ENCODE data around the gene TEX22. TPM values are rescaled to one million over a fixed set of nuclear protein-coding genes. Genes with fewer than 3 reads are reported as not detected.
A peak's percentile ranks its signal among the peaks of the same experiment; 100 is the strongest.

TEX22 gene
- total RNA-seq, 2 donors from 2014 or later, result 1.8 to 3.3 TPM

- Mint-ChIP-seq H3K4me1 (ENCODE audit: low read depth) (peaks cover 13% of the 10 kb centered on the region), H3K36me3 (ENCODE audit: insufficient read depth in 2 of 2) (peaks cover 7 to 23% of the 10 kb centered on the region in 2 donors), H3K27me3 (ENCODE audit: low read depth) (no peaks in the 10 kb centered on the region), H3K4me3 (no peak overlapping the region), H3K27ac (peak overlapping the region; percentile 28), H3K9me3 (no peaks in the 10 kb centered on the region)
- DNase-seq (no peak), ATAC-seq (replicated peaks in 1 of 2) (no peak)
These were observed 29.7 kb downstream of the TEX22 start for GRCh38 chr14:105427936-105428485.

GRCh38 chr14:105430042-105430441 lies 31.7 kb downstream of the TEX22 start:
- Mint-ChIP-seq H3K9me3 (no peaks in the 10 kb centered on the region), H3K4me1 (ENCODE audit: low read depth) (peaks cover 19% of the 10 kb centered on the region), H3K4me3 (no peak overlapping the region), H3K27ac (no peak overlapping the region), H3K27me3 (ENCODE audit: low read depth) (no peaks in the 10 kb centered on the region), H3K36me3 (ENCODE audit: insufficient read depth in 2 of 2) (peaks cover 7 to 25% of the 10 kb centered on the region in 2 donors)
- no peak for DNase-seq
- no peak for ATAC-seq (replicated peaks in 1 of 2)

GRCh38 chr14:105430565-105430964 lies 32.2 kb downstream of the TEX22 start:
- Mint-ChIP-seq H3K4me1 (ENCODE audit: low read depth) (peaks cover 24% of the 10 kb centered on the region), H3K4me3 (no peak overlapping the region), H3K9me3 (no peaks in the 10 kb centered on the region), H3K36me3 (ENCODE audit: insufficient read depth in 2 of 2) (peaks cover 7 to 25% of the 10 kb centered on the region in 2 donors), H3K27me3 (ENCODE audit: low read depth) (no peaks in the 10 kb centered on the region), H3K27ac (no peak overlapping the region)
- no peak for ATAC-seq (replicated peaks in 1 of 2)
- DNase-seq, result no peak

- no peak for DNase-seq
- ATAC-seq (replicated peaks in 1 of 2), result no peak
- no peaks in the 10 kb centered on the region for H3K9me3 Mint-ChIP-seq
- peaks cover 28% of the 10 kb centered on the region for H3K4me1 Mint-ChIP-seq (ENCODE audit: low read depth)
- H3K36me3 Mint-ChIP-seq (ENCODE audit: insufficient read depth in 2 of 2), result peaks cover 7 to 22% of the 10 kb centered on the region in 2 donors
- no peak overlapping the region for H3K27ac Mint-ChIP-seq
- no peak overlapping the region for H3K4me3 Mint-ChIP-seq
- H3K27me3 Mint-ChIP-seq (ENCODE audit: low read depth), result no peaks in the 10 kb centered on the region
These were observed 32.9 kb downstream of the TEX22 start for GRCh38 chr14:105431256-105431655.

- H3K36me3 Mint-ChIP-seq (ENCODE audit: insufficient read depth in 2 of 2), result peaks cover 2 to 13% of the 10 kb centered on the region in 2 donors
These were observed 34.3 kb downstream of the TEX22 start for GRCh38 chr14:105432657-105433056.

GRCh38 chr14:105433161-105433605 lies 34.8 kb downstream of the TEX22 start:
- Mint-ChIP-seq H3K27me3 (ENCODE audit: low read depth) (no peaks in the 10 kb centered on the region), H3K4me3 (no peak overlapping the region), H3K27ac (no peak overlapping the region), H3K4me1 (ENCODE audit: low read depth) (peaks cover 21% of the 10 kb centered on the region), H3K9me3 (no peaks in the 10 kb centered on the region), H3K36me3 (ENCODE audit: insufficient read depth in 2 of 2) (peaks cover 2 to 13% of the 10 kb centered on the region in 2 donors)
- ATAC-seq (replicated peaks in 1 of 2) (no peak), DNase-seq (no peak)

More at GRCh38 chr14:105432657-105433056, 34.3 kb downstream of the TEX22 start:
- Mint-ChIP-seq H3K4me3 (no peak overlapping the region), H3K4me1 (ENCODE audit: low read depth) (peaks cover 21% of the 10 kb centered on the region), H3K27me3 (ENCODE audit: low read depth) (no peaks in the 10 kb centered on the region), H3K27ac (no peak overlapping the region), H3K9me3 (no peaks in the 10 kb centered on the region)
- no peak for ATAC-seq (replicated peaks in 1 of 2)
- no peak for DNase-seq

GRCh38 chr14:105436402-105436801 lies 38.1 kb downstream of the TEX22 start:
- Mint-ChIP-seq H3K9me3 (no peaks in the 10 kb centered on the region), H3K27ac (no peak overlapping the region), H3K4me3 (no peak overlapping the region), H3K27me3 (ENCODE audit: low read depth) (no peaks in the 10 kb centered on the region), H3K4me1 (ENCODE audit: low read depth) (peaks cover 21% of the 10 kb centered on the region), H3K36me3 (ENCODE audit: insufficient read depth in 2 of 2) (peaks cover 0 to 3% of the 10 kb centered on the region in 2 donors)
- DNase-seq, result no peak
- no peak for ATAC-seq (replicated peaks in 1 of 2)

- Mint-ChIP-seq H3K27me3 (ENCODE audit: low read depth) (no peaks in the 10 kb centered on the region), H3K27ac (no peak overlapping the region), H3K4me3 (no peak overlapping the region), H3K36me3 (ENCODE audit: insufficient read depth in 2 of 2) (peaks cover 0 to 7% of the 10 kb centered on the region in 2 donors), H3K9me3 (no peaks in the 10 kb centered on the region), H3K4me1 (ENCODE audit: low read depth) (peaks cover 21% of the 10 kb centered on the region)
- ATAC-seq (replicated peaks in 1 of 2), result no peak
- DNase-seq, result no peak
These were observed 38.8 kb downstream of the TEX22 start for GRCh38 chr14:105436891-105437722.

GRCh38 chr14:105437723-105438500 lies 39.6 kb downstream of the TEX22 start:
- ATAC-seq (replicated peaks in 1 of 2) (no peak), DNase-seq (no peak)
- H3K9me3 Mint-ChIP-seq, result no peaks in the 10 kb centered on the region
- peaks cover 0 to 7% of the 10 kb centered on the region in 2 donors for H3K36me3 Mint-ChIP-seq (ENCODE audit: insufficient read depth in 2 of 2)
- H3K4me3 Mint-ChIP-seq, result no peak overlapping the region
- H3K27ac Mint-ChIP-seq, result no peak overlapping the region
- no peaks in the 10 kb centered on the region for H3K27me3 Mint-ChIP-seq (ENCODE audit: low read depth)
- H3K4me1 Mint-ChIP-seq (ENCODE audit: low read depth), result peaks cover 21% of the 10 kb centered on the region

GRCh38 chr14:105439179-105439578 lies 40.8 kb downstream of the TEX22 start:
- Mint-ChIP-seq H3K36me3 (ENCODE audit: insufficient read depth in 2 of 2) (peaks cover 0 to 7% of the 10 kb centered on the region in 2 donors), H3K27ac (no peak overlapping the region), H3K9me3 (no peaks in the 10 kb centered on the region), H3K4me3 (no peak overlapping the region), H3K27me3 (ENCODE audit: low read depth) (no peaks in the 10 kb centered on the region), H3K4me1 (ENCODE audit: low read depth) (peaks cover 18% of the 10 kb centered on the region)
- no peak for ATAC-seq (replicated peaks in 1 of 2)
- DNase-seq, result no peak

- DNase-seq, result no peak
- Mint-ChIP-seq H3K4me1 (ENCODE audit: low read depth) (peaks cover 10% of the 10 kb centered on the region), H3K27ac (no peak overlapping the region), H3K27me3 (ENCODE audit: low read depth) (no peaks in the 10 kb centered on the region), H3K36me3 (ENCODE audit: insufficient read depth in 2 of 2) (peaks cover 0 to 7% of the 10 kb centered on the region in 2 donors), H3K4me3 (no peak overlapping the region), H3K9me3 (no peaks in the 10 kb centered on the region)
- ATAC-seq (replicated peaks in 1 of 2), result no peak
These were observed 41.6 kb downstream of the TEX22 start for GRCh38 chr14:105439710-105440553.

GRCh38 chr14:105440554-105440900 lies 42.2 kb downstream of the TEX22 start:
- no peak for DNase-seq
- peaks cover 4% of the 10 kb centered on the region for H3K4me1 Mint-ChIP-seq (ENCODE audit: low read depth)
- no peak overlapping the region for H3K27ac Mint-ChIP-seq
- H3K27me3 Mint-ChIP-seq (ENCODE audit: low read depth), result no peaks in the 10 kb centered on the region
- ATAC-seq (replicated peaks in 1 of 2), result no peak
- H3K36me3 Mint-ChIP-seq (ENCODE audit: insufficient read depth in 2 of 2), result peaks cover 0 to 5% of the 10 kb centered on the region in 2 donors
- H3K4me3 Mint-ChIP-seq, result no peak overlapping the region
- no peaks in the 10 kb centered on the region for H3K9me3 Mint-ChIP-seq
